B cell (primary cell): ENCODE measurements around the gene P2RX5. TPM values are rescaled to one million over a fixed set of nuclear protein-coding genes. Genes with fewer than 3 reads are reported as not detected.

Experiments used
- ATAC-seq: fragments of 200-7000 bp; cut with Tn5 transposase; one replicate; pipeline ENCODE4 v1.10.0; 2021; ENCODE audit warnings: low read depth, mild to moderate bottlenecking, moderate number of reproducible peaks, moderate library complexity
- CTCF ChIA-PET: fragments of 350-600 bp; sonication (Branson Sonifier 250); formaldehyde crosslinking; loops from one replicate; lab custom pipeline; 2021; ENCODE audit warnings: antibody characterized with exemption, inconsistent platforms; lab: Charles Lee
- POLR2A ChIA-PET: fragments of 350-600 bp; sonication (Branson Sonifier 250); formaldehyde crosslinking; loops from one replicate; lab custom pipeline; 2021; ENCODE audit warnings: antibody characterized with exemption; lab: Charles Lee
- DNase-seq: peaks from one replicate; pipeline ENCODE4 v3.0.0; 2013
- H2AFZ ChIP-seq: 2 replicates; pipeline ENCODE4 v1.6.1; 2012; ENCODE audit warnings: mild to moderate bottlenecking, low read depth, low read length; ENCODE audit not compliant: insufficient read depth, poor library complexity, severe bottlenecking
- H3K27ac ChIP-seq, 2 donors: 1 replicate in 1 of 2; 2 replicates in 1 of 2; pipeline ENCODE4 v1.5.1; 2012 to 2013; ENCODE audit warnings: low read length in 2 of 2, mild to moderate bottlenecking in 2 of 2, moderate library complexity in 1 of 2
- H3K27me3 ChIP-seq, 4 experiments: fragments of 200-600 bp in 1 of 4; sonication (generic) in 1 of 4; replicated peaks in 1 of 4; 1 replicate in 2 of 4; 2 replicates in 2 of 4; pipeline versions ENCODE4 v1.6.1 to v1.7.0; 2013 to 2016; ENCODE audit warnings: low read length in 3 of 4, mild to moderate bottlenecking in 2 of 4, mixed read lengths in 1 of 4, moderate library complexity in 1 of 4; ENCODE audit not compliant: insufficient read depth in 4 of 4, control insufficient read depth in 3 of 4; ENCODE audit errors: control extremely low read depth in 1 of 4
- H3K36me3 ChIP-seq, 2 experiments: replicated peaks in 1 of 2; 1 replicate in 1 of 2; 2 replicates in 1 of 2; pipeline versions ENCODE4 v1.6.1 to v1.7.1; 2013; ENCODE audit warnings: low read length in 1 of 2; ENCODE audit not compliant: insufficient read depth in 2 of 2, control insufficient read depth in 1 of 2; ENCODE audit errors: control extremely low read depth in 1 of 2, extremely low read depth in 1 of 2
- H3K4me1 ChIP-seq, 2 donors: fragments of 200-600 bp in 1 of 2; sonication (generic) in 1 of 2; 1 replicate in 1 of 2; 2 replicates in 1 of 2; pipeline versions ENCODE4 v1.5.1 to v1.6.1; 2013 to 2017; ENCODE audit warnings: low read length in 2 of 2; ENCODE audit not compliant: control insufficient read depth in 2 of 2, insufficient read depth in 2 of 2
- H3K4me2 ChIP-seq: replicated peaks from 2 replicates; pipeline ENCODE3; 2012; ENCODE audit warnings: mild to moderate bottlenecking, low read depth, low read length; ENCODE audit not compliant: poor library complexity, severe bottlenecking
- H3K4me3 ChIP-seq, 5 experiments: fragments of 200-600 bp in 1 of 5; sonication (generic) in 1 of 5; 1 replicate in 3 of 5; 2 replicates in 2 of 5; pipeline versions ENCODE4 v1.5.1 to v1.7.0; 2011 to 2016; ENCODE audit warnings: low read length in 4 of 5, mild to moderate bottlenecking in 4 of 5, low read depth in 2 of 5, control low read depth in 1 of 5, moderate library complexity in 1 of 5; ENCODE audit not compliant: insufficient read depth in 1 of 5; ENCODE audit errors: control extremely low read depth in 1 of 5, extremely low read depth in 1 of 5
- H3K79me2 ChIP-seq: fragments of 200-600 bp; sonication (generic); one replicate; pipeline ENCODE4 v1.6.0; 2016; ENCODE audit warnings: low read length; ENCODE audit not compliant: control insufficient read depth, insufficient read depth
- H3K9ac ChIP-seq: fragments of 200-600 bp; sonication (generic); 2 replicates; pipeline ENCODE4 v1.6.1; 2017; ENCODE audit warnings: mild to moderate bottlenecking, low read length, moderate library complexity
- H3K9me3 ChIP-seq, 3 donors: one replicate each; pipeline versions ENCODE4 v1.6.1 to v1.7.1; 2013; ENCODE audit warnings: low read length in 2 of 3; ENCODE audit not compliant: control insufficient read depth in 2 of 3, insufficient read depth in 1 of 3; ENCODE audit errors: control extremely low read depth in 1 of 3
- H4K20me1 ChIP-seq: 2 replicates; pipeline ENCODE4 v1.6.0; 2012; ENCODE audit warnings: mild to moderate bottlenecking, low read length; ENCODE audit not compliant: insufficient read depth, control insufficient read depth, poor library complexity, severe bottlenecking
- H3K27ac Mint-ChIP-seq: one replicate; pipeline ENCODE4 v1.8.0; 2021; ENCODE audit warnings: mixed read lengths
- H3K27me3 Mint-ChIP-seq: one replicate; pipeline ENCODE4 v1.8.0; 2021; ENCODE audit warnings: mixed read lengths
- H3K4me1 Mint-ChIP-seq: one replicate; pipeline ENCODE4 v1.8.0; 2021; ENCODE audit warnings: mixed read lengths
- H3K4me3 Mint-ChIP-seq: one replicate; pipeline ENCODE4 v1.8.0; 2021; ENCODE audit warnings: mixed read lengths
- H3K9me3 Mint-ChIP-seq: one replicate; pipeline ENCODE4 v1.8.0; 2022; ENCODE audit warnings: mixed read lengths; ENCODE audit not compliant: insufficient read depth
- CTCF ChIP-seq: fragments of 200-600 bp; IDR thresholded peaks from one replicate; pipeline ENCODE4 v1.8.0; 2022; ENCODE audit warnings: antibody characterized with exemption, mild to moderate bottlenecking
- EZH2 ChIP-seq: IDR thresholded peaks from 2 replicates; pipeline ENCODE4 v1.6.1; 2012; ENCODE audit warnings: borderline replicate concordance, low read depth, mild to moderate bottlenecking, moderate library complexity, low read length; ENCODE audit not compliant: insufficient read depth, poor library complexity, severe bottlenecking
- WGBS: methylation state at CpG from one replicate; pipeline ENCODE4 v1.1.5; 2013; ENCODE audit warnings: missing lambda C conversion rate; ENCODE audit not compliant: insufficient coverage; 5-methylcytosine and 5-hydroxymethylcytosine counted together
- intact Hi-C: fragments of 100-400 bp; cut with micrococcal nuclease; formaldehyde crosslinking; loops from one replicate; pipeline ENCODE4 v1.10.0; 2022
- polyA plus RNA-seq: library from polyadenylated mRNA; depleted of rRNA; stranded (reverse); fragments of >200 nt; gene quantifications from 2 replicates; pipeline ENCODE4 v1.2.3, GENCODE V29; 2012
- total RNA-seq, 2 donors: library from RNA; stranded (reverse); fragments of 120-200 nt in 1 of 2; gene quantifications; 1 replicate in 1 of 2; 2 replicates in 1 of 2; pipeline versions ENCODE4 v1.2.3 to v1.2.4, GENCODE V29; 2013 to 2022

Gene P2RX5
- total and polyA plus RNA-seq, 2 donors (not counting 1 experiment from before 2014, with no cell fraction given): 405 to 745 TPM

GRCh38 chr17:3669085-3669347, 26.9 kb downstream of the P2RX5 start:
- ATAC-seq: no peak
- CTCF ChIA-PET: interaction anchor here (1.8 kb wide), 1 partner anchor 159 kb away, joined by 5 read pairs; no protein-coding TSS in a partner anchor

More at GRCh38 chr17:3669085-3669347, 26.9 kb downstream of the P2RX5 start:
- peak overlapping the region; percentile 84 for H2AFZ ChIP-seq
- peak overlapping the region; percentile 60 to 99 (median 98) for H3K4me3 ChIP-seq
- Mint-ChIP-seq H3K27me3 (no peaks in the 10 kb centered on the region), H3K4me1 (peaks cover 33% of the 10 kb centered on the region), H3K4me3 (peak overlapping the region; percentile 96), H3K9me3 (no peaks in the 10 kb centered on the region), H3K27ac (peak overlapping the region; percentile 94)
- no peak for DNase-seq
- H3K9me3 ChIP-seq: no peaks in the 10 kb centered on the region
- TF ChIP-seq CTCF (no peak), EZH2 (no peak)
- H3K79me2 ChIP-seq: peaks cover 11% of the 10 kb centered on the region
- POLR2A ChIA-PET: interaction anchor here (0.5 to 1.5 kb wide), 4 partner anchors 8 to 58 kb away, joined by 3 to 4 read pairs (median 4); partner anchors contain the start of genes CTNS and SHPK
- intact Hi-C loops: loop anchor here (2.0 to 5.0 kb wide), 2 partner anchors 14 to 1077 kb away; partner anchors contain the start of gene PAFAH1B1
- H3K27me3 ChIP-seq: no peaks in the 10 kb centered on the region
- 0% methylated on average over 31 of the region's 32 CpGs for WGBS
- peaks cover 0 to under 1% of the 10 kb centered on the region in 2 experiments for H3K36me3 ChIP-seq
- H3K9ac ChIP-seq: peak overlapping the region; percentile 95
- H3K4me2 ChIP-seq: peak overlapping the region; percentile 90
- H3K27ac ChIP-seq: peak overlapping the region; percentile 74 to 86
- peaks cover 28% of the 10 kb centered on the region for H4K20me1 ChIP-seq
- H3K4me1 ChIP-seq: peaks cover 11 to 21% of the 10 kb centered on the region in 2 donors
